Measurements from ENCODE around the gene PBX4.

The PBX4 gene

GRCh38 chr19:19552798-19553197, 65.7 kb downstream of the PBX4 start:
- no peak for DNase-seq

GRCh38 chr19:19551853-19552192, 66.7 kb downstream of the PBX4 start:
- no peak for DNase-seq

GRCh38 chr19:19550972-19551852, 67.3 kb downstream of the PBX4 start:
- DNase-seq, result no peak

GRCh38 chr19:19550485-19550929, 68.0 kb downstream of the PBX4 start:
- no peak for DNase-seq

GRCh38 chr19:19549804-19550464, 68.6 kb downstream of the PBX4 start:
- no peak for DNase-seq

- DNase-seq, result no peak
Observed at GRCh38 chr19:19548915-19549759, 69.3 kb downstream of the PBX4 start.

- DNase-seq, result no peak
Observed at GRCh38 chr19:19547674-19548336, 70.7 kb downstream of the PBX4 start.

GRCh38 chr19:19546751-19547162, 71.7 kb downstream of the PBX4 start:
- no peak for DNase-seq

GRCh38 chr19:19545707-19546106, 72.8 kb downstream of the PBX4 start:
- no peak for DNase-seq

GRCh38 chr19:19544954-19545591, 73.4 kb downstream of the PBX4 start:
- DNase-seq, result no peak

GRCh38 chr19:19544257-19544953, 74.1 kb downstream of the PBX4 start:
- no peak for DNase-seq

GRCh38 chr19:19543640-19544039, 74.8 kb downstream of the PBX4 start:
- no peak for DNase-seq

GRCh38 chr19:19543101-19543500, 75.4 kb downstream of the PBX4 start:
- DNase-seq, result no peak

GRCh38 chr19:19542507-19542906, 76.0 kb downstream of the PBX4 start:
- DNase-seq, result no peak

GRCh38 chr19:19541616-19542015, 76.9 kb downstream of the PBX4 start:
- DNase-seq, result no peak

- DNase-seq, result no peak
Observed at GRCh38 chr19:19540715-19541515, 77.6 kb downstream of the PBX4 start.

- no peak for DNase-seq
Observed at GRCh38 chr19:19540064-19540714, 78.3 kb downstream of the PBX4 start.

GRCh38 chr19:19539698-19540063, 78.8 kb downstream of the PBX4 start:
- no peak for DNase-seq

- no peak for DNase-seq
Observed at GRCh38 chr19:19538785-19539166, 79.7 kb downstream of the PBX4 start.

GRCh38 chr19:19538061-19538784, 80.3 kb downstream of the PBX4 start, which contains the start of gene CILP2:
TSS of gene CILP2 (plus strand) at chr19:19538265. CDS start at chr19:19538350, 85 bp downstream.
- DNase-seq, result no peak

Data from NCI-H2107 (cell line).